ENCODE data around the gene AXL.

The AXL gene

GRCh38 chr19:41310033-41310831 is 91.2 kb downstream of the AXL start, which contains the start of gene CCDC97:
Gene CCDC97, plus strand, starts transcription at chr19:41310172. Its CDS starts 139 bp downstream, at chr19:41310311.
- H3K4me1 ChIP-seq (ENCODE audit: insufficient read depth, low read length): peaks cover 8% of the 10 kb centered on the region; the same call in 1 of the 2 replicates
- peaks cover 8% of the 10 kb centered on the region; the same call in 1 of the 2 replicates for H3K36me3 ChIP-seq (ENCODE audit: insufficient read depth, low read length)
- H3K9me3 ChIP-seq (ENCODE audit: control insufficient read depth, insufficient read depth, low read length): no peaks in the 10 kb centered on the region
- peak within 1 kb of the TSS; percentile 67 for H3K9ac ChIP-seq (ENCODE audit: low read depth, low read length)

GRCh38 chr19:41311072-41311471 is 92.0 kb downstream of the AXL start:
- peak overlapping the region; percentile 67; the same call in 1 of the 2 replicates for H3K9ac ChIP-seq (ENCODE audit: low read depth, low read length)
- H3K36me3 ChIP-seq (ENCODE audit: insufficient read depth, low read length): 0 out of 2 replicates have a peak, but pooled peaks cover 6% of the 10 kb centered on the region
- peaks cover 8% of the 10 kb centered on the region; the same call in 1 of the 2 replicates for H3K4me1 ChIP-seq (ENCODE audit: insufficient read depth, low read length)
- H3K9me3 ChIP-seq (ENCODE audit: control insufficient read depth, insufficient read depth, low read length): no peaks in the 10 kb centered on the region

All from ES-I3 (cell line).